IMR-90 (cell line): ENCODE data around the gene PSMA3. TPM values are rescaled to one million over a fixed set of nuclear protein-coding genes. Genes with fewer than 3 reads are reported as not detected.

Experiments used
- ATAC-seq: fragments of 200-7000 bp; cut with Tn5 transposase; 2 replicates; pipeline ENCODE4 v1.9.1; 2020; ENCODE audit warnings: low read depth, mild to moderate bottlenecking, moderate library complexity
- BruUV-seq: library from RNA; stranded (reverse); fragments of 400-500 nt; replicated peaks from 2 replicates; lab custom pipeline; 2021; lab: Mats Ljungman, UMichigan
- CTCF ChIA-PET: fragments of 300-600 bp; formaldehyde crosslinking; extraction: SDS; loops from one replicate; lab custom pipeline; 2021; ENCODE audit warnings: antibody characterized with exemption; lab: Yijun Ruan, JAX
- POLR2A ChIA-PET: fragments of 300-600 bp; sonication (Branson Sonifier 250); formaldehyde crosslinking; loops from one replicate; lab custom pipeline; 2022; ENCODE audit warnings: antibody characterized with exemption; ENCODE audit not compliant: unreplicated experiment; lab: Charles Lee
- DNase-seq: peaks from one replicate; pipeline ENCODE4 v3.0.0; 2013
- H2AFZ ChIP-seq: replicated peaks from 2 replicates; pipeline ENCODE3; 2013; ENCODE audit warnings: low read length, mild to moderate bottlenecking; ENCODE audit not compliant: poor library complexity
- H2AK5ac ChIP-seq: 2 replicates; pipeline ENCODE4 v1.6.1; 2013; ENCODE audit warnings: low read depth, low read length, inconsistent platforms
- H2AK9ac ChIP-seq: replicated peaks from 2 replicates; pipeline ENCODE3; 2013; ENCODE audit warnings: mild to moderate bottlenecking, low read depth, low read length, moderate library complexity; ENCODE audit not compliant: poor library complexity
- H2BK120ac ChIP-seq: 2 replicates; pipeline ENCODE4 v1.6.1; 2013; ENCODE audit warnings: low read depth, low read length, inconsistent platforms
- H2BK15ac ChIP-seq: 3 replicates; pipeline ENCODE4 v1.6.1; 2013; ENCODE audit warnings: low read depth, low read length, inconsistent platforms
- H2BK20ac ChIP-seq: 2 replicates; pipeline ENCODE4 v1.6.1; 2013; ENCODE audit warnings: low read depth, mild to moderate bottlenecking, inconsistent platforms, low read length, moderate library complexity
- H2BK5ac ChIP-seq: 2 replicates; pipeline ENCODE4 v1.6.1; 2013; ENCODE audit warnings: mild to moderate bottlenecking, low read depth, low read length, inconsistent platforms; ENCODE audit not compliant: poor library complexity, severe bottlenecking
- H3K14ac ChIP-seq: replicated peaks from 2 replicates; pipeline ENCODE4 v1.6.1; 2013; ENCODE audit warnings: low read depth, low read length, inconsistent platforms
- H3K18ac ChIP-seq: 2 replicates; pipeline ENCODE4 v1.6.1; 2013; ENCODE audit warnings: low read depth, low read length, control low read depth
- H3K23ac ChIP-seq: 2 replicates; pipeline ENCODE4 v1.6.1; 2013; ENCODE audit warnings: low read depth, low read length, inconsistent platforms
- H3K27ac ChIP-seq: 2 replicates; pipeline ENCODE4 v1.5.1; 2013; ENCODE audit warnings: mild to moderate bottlenecking, control low read depth, low read length; ENCODE audit not compliant: insufficient read depth
- H3K27me3 ChIP-seq: 2 replicates; pipeline ENCODE4 v1.6.1; 2013; ENCODE audit warnings: low read length; ENCODE audit not compliant: control insufficient read depth, insufficient read depth
- H3K36me3 ChIP-seq: 2 replicates; pipeline ENCODE4 v1.6.1; 2013; ENCODE audit warnings: low read length, mixed read lengths; ENCODE audit not compliant: control insufficient read depth, insufficient read depth
- H3K4ac ChIP-seq: 2 replicates; pipeline ENCODE4 v1.6.1; 2013; ENCODE audit warnings: low read depth, low read length, inconsistent platforms
- H3K4me1 ChIP-seq: 2 replicates; pipeline ENCODE4 v1.6.1; 2013; ENCODE audit warnings: low read length, mixed read lengths; ENCODE audit not compliant: control insufficient read depth, insufficient read depth
- H3K4me2 ChIP-seq: 2 replicates; pipeline ENCODE4 v1.6.1; 2013; ENCODE audit warnings: low read depth, mild to moderate bottlenecking, control low read depth, low read length, moderate library complexity
- H3K4me3 ChIP-seq: 2 replicates; pipeline ENCODE4 v1.5.1; 2013; ENCODE audit warnings: low read depth, mild to moderate bottlenecking, control low read depth, low read length, moderate library complexity; ENCODE audit not compliant: insufficient read depth
- H3K56ac ChIP-seq: 2 replicates; pipeline ENCODE4 v1.6.1; 2013; ENCODE audit warnings: low read length, inconsistent platforms; ENCODE audit not compliant: insufficient read depth; ENCODE audit errors: extremely low read depth
- H3K79me1 ChIP-seq, 2 experiments: 2 replicates each; pipeline ENCODE4 v1.6.1; 2013; ENCODE audit warnings: low read length in 2 of 2, inconsistent platforms in 1 of 2, low read depth in 1 of 2
- H3K9ac ChIP-seq: 2 replicates; pipeline ENCODE4 v1.6.1; 2013; ENCODE audit warnings: low read depth, low read length, control low read depth
- H3K9me1 ChIP-seq: 2 replicates; pipeline ENCODE4 v1.6.1; 2013; ENCODE audit warnings: low read length, inconsistent platforms; ENCODE audit not compliant: insufficient read depth
- H3K9me3 ChIP-seq: 2 replicates; pipeline ENCODE4 v1.6.1; 2013; ENCODE audit warnings: low read length; ENCODE audit not compliant: control insufficient read depth, insufficient read depth
- H4K20me1 ChIP-seq: 2 replicates; pipeline ENCODE4 v1.6.1; 2013; ENCODE audit warnings: low read length, inconsistent platforms; ENCODE audit not compliant: insufficient read depth
- H4K5ac ChIP-seq: 2 replicates; pipeline ENCODE4 v1.6.1; 2013; ENCODE audit warnings: mild to moderate bottlenecking, low read depth, low read length, control low read depth
- H4K8ac ChIP-seq, 2 experiments: 2 replicates each; pipeline ENCODE4 v1.6.1; 2013; ENCODE audit warnings: low read depth in 2 of 2, low read length in 2 of 2, control low read depth in 1 of 2, inconsistent platforms in 1 of 2
- H4K91ac ChIP-seq: 2 replicates; pipeline ENCODE4 v1.6.1; 2013; ENCODE audit warnings: low read depth, low read length, inconsistent platforms; ENCODE audit not compliant: insufficient read depth
- BHLHE40 ChIP-seq: fragments of 150-350 bp; IDR thresholded peaks from 2 replicates; pipeline ENCODE4 v1.6.1; 2016; ENCODE audit warnings: mild to moderate bottlenecking, low read depth, low read length
- CEBPB ChIP-seq: IDR thresholded peaks from 2 replicates; pipeline ENCODE4 v1.6.1; 2012; ENCODE audit warnings: low read depth, low read length, improper control_type of control experiment
- ELK1 ChIP-seq: fragments of 150-350 bp; IDR thresholded peaks from 2 replicates; pipeline ENCODE4 v1.6.1; 2016; ENCODE audit warnings: low read depth, mild to moderate bottlenecking, low read length, moderate library complexity, borderline replicate concordance
- FOS ChIP-seq: fragments of 150-350 bp; IDR thresholded peaks from 2 replicates; pipeline ENCODE4 v1.6.1; 2016; ENCODE audit warnings: low read depth, low read length
- MAZ ChIP-seq: IDR thresholded peaks from 2 replicates; pipeline ENCODE4 v1.6.1; 2012; ENCODE audit warnings: low read depth, mild to moderate bottlenecking, low read length, improper control_type of control experiment, moderate library complexity, borderline replicate concordance
- MXI1 ChIP-seq: IDR thresholded peaks from 2 replicates; pipeline ENCODE4 v1.6.1; 2012; ENCODE audit warnings: low read depth, mild to moderate bottlenecking, low read length, moderate library complexity, borderline replicate concordance
- NFE2L2 ChIP-seq: fragments of 150-350 bp; IDR thresholded peaks from 2 replicates; pipeline ENCODE4 v1.6.1; 2016; ENCODE audit warnings: low read depth, mild to moderate bottlenecking, low read length
- POLR2A ChIP-seq: IDR thresholded peaks from 2 replicates; pipeline ENCODE4 v1.6.1; 2012; ENCODE audit warnings: mild to moderate bottlenecking, low read depth, low read length
- RAD21 ChIP-seq: IDR thresholded peaks from 2 replicates; pipeline ENCODE4 v1.6.1; 2012; ENCODE audit warnings: low read length, improper control_type of control experiment
- RCOR1 ChIP-seq: IDR thresholded peaks from 2 replicates; pipeline ENCODE4 v1.6.1; 2012; ENCODE audit warnings: mild to moderate bottlenecking, low read length, improper control_type of control experiment; ENCODE audit not compliant: insufficient replicate concordance
- RFX5 ChIP-seq: IDR thresholded peaks from 2 replicates; pipeline ENCODE4 v1.8.0; 2012; ENCODE audit warnings: low read depth, mild to moderate bottlenecking, low read length, moderate library complexity
- SMC3 ChIP-seq: fragments of 150-350 bp; IDR thresholded peaks from 2 replicates; pipeline ENCODE4 v1.6.1; 2016; ENCODE audit warnings: low read depth, mild to moderate bottlenecking, antibody characterized with exemption, low read length, moderate library complexity
- USF2 ChIP-seq: fragments of 150-350 bp; IDR thresholded peaks from 2 replicates; pipeline ENCODE4 v1.6.1; 2017; ENCODE audit warnings: mild to moderate bottlenecking, antibody characterized with exemption, low read length, low read depth
- WGBS, 2 experiments: methylation state at CpG; one replicate each; pipeline versions ENCODE4 v1.1.5 to v1.1.7; 2013; ENCODE audit warnings: missing lambda C conversion rate in 2 of 2; ENCODE audit not compliant: insufficient read length in 1 of 2; ENCODE audit errors: extremely low coverage in 2 of 2; 5-methylcytosine and 5-hydroxymethylcytosine counted together
- dilution Hi-C: fragments of 300-500 bp; cut with HindIII; formaldehyde crosslinking; loops from one replicate; pipeline ENCODE4 v1.14.3; 2018; ENCODE audit warnings: low sequenced_read_pairs; ENCODE audit not compliant: unreplicated experiment
- in situ Hi-C: fragments of 300-500 bp; cut with MboI; formaldehyde crosslinking; loops from 3 replicates; pipeline ENCODE4 v1.14.3; 2019; ENCODE audit warnings: low sequenced_read_pairs, inconsistent platforms, mixed read lengths
- intact Hi-C: fragments of 100-400 bp; cut with micrococcal nuclease; formaldehyde crosslinking; loops from 2 replicates; pipeline ENCODE4 v1.10.0; 2022
- polyA plus RNA-seq, 3 experiments: library from polyadenylated mRNA; depleted of rRNA; stranded (reverse); fragments of >200 nt; gene quantifications; 2 replicates each; pipeline ENCODE4 v1.2.3, GENCODE V29; 2012; ENCODE audit warnings: low replicate concordance in 1 of 3
- total RNA-seq: library from RNA; depleted of rRNA; stranded (reverse); fragments of >200 nt; gene quantifications from 2 replicates; pipeline ENCODE4 v1.2.3, GENCODE V29; 2012

Gene PSMA3
- total and polyA plus RNA-seq, 2 of the 4 experiments (the other 2 are of a cell fraction) = 74.9 to 231 TPM

- Histone ChIP-seq H3K18ac (no peak overlapping the region), H3K27me3 (peaks cover 18% of the 10 kb centered on the region), H3K9ac (no peak overlapping the region), H3K9me3 (no peaks in the 10 kb centered on the region), H3K4me1 (no peaks in the 10 kb centered on the region), H2BK20ac (no peak overlapping the region), H4K20me1 (no peaks in the 10 kb centered on the region), H3K4me3 (no peak overlapping the region), H3K4me2 (no peak overlapping the region), H3K9me1 (no peaks in the 10 kb centered on the region; the same call in 1 of the 2 replicates), H2AK9ac (no peak overlapping the region), H3K4ac (no peak overlapping the region), H2BK5ac (no peak overlapping the region), H3K79me1 (peaks cover 0 to 9% of the 10 kb centered on the region in 2 experiments; a peak in 2 of 4 replicates), H2BK15ac (no peak overlapping the region), H3K27ac (no peak overlapping the region), H4K8ac (no peak overlapping the region), H3K56ac (no peak overlapping the region), H2BK120ac (no peak overlapping the region), H3K23ac (no peak overlapping the region), H2AK5ac (no peak overlapping the region), H4K91ac (no peak overlapping the region), H4K5ac (no peak overlapping the region), H2AFZ (no peak overlapping the region), H3K36me3 (no peaks in the 10 kb centered on the region), H3K14ac (no peak overlapping the region)
- no TSS peak for BruUV-seq
- intact Hi-C loops = no loop called here
- dilution Hi-C loops = no loop called here
- DNase-seq (no peak), ATAC-seq (no peak)
- ChIA-PET POLR2A (no interaction called here), CTCF (no interaction called here)
- TF ChIP-seq FOS (no peak), RCOR1 (no peak), ELK1 (no peak), RFX5 (no peak), NFE2L2 (no peak), RAD21 (no peak), SMC3 (no peak), CEBPB (no peak), MXI1 (no peak), MAZ (no peak), BHLHE40 (no peak), POLR2A (no peak), USF2 (no peak)
- WGBS, 2 experiments = no CpG with 5 or more reads among the region's 1 CpG
- in situ Hi-C loops = no loop called here
These were observed 48.4 kb upstream of the PSMA3 start for GRCh38 chr14:58196198-58196597.
